ENCODE measurements around the gene ELAVL1.

Gene ELAVL1

GRCh38 chr19:7915250-7916102 lies 90.0 kb downstream of the ELAVL1 start:
- in situ Hi-C loops (cut with MboI; ENCODE audit: low sequenced_read_pairs) = no loop called here

DNA sequence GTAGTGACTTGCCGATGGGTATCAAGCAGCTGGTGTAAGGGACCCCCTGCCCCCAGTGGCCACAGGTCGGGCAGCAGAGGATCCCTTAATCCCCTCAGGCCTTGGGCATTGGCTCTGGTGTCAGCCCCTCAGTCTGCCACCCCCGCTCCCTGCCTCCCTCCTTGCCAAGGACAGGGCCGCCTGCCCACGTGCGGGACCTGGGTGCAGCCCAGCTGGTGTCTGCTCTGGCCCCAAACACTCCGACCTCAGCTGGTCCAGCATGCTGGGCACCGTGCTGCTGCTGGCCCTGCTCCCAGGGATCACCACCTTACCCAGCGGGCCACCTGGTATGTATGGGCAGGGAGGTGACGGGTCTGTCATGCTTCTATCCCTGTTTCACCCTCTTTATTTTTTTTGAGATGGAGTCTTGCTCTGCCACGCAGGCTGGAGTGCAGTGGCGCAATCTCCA lies 90.8 kb downstream of the ELAVL1 start, which contains the start of gene TGFBR3L:
Gene TGFBR3L (plus strand): TSS at position 233 of the 448 bp plus-strand sequence.
- in situ Hi-C loops (cut with MboI; ENCODE audit: low sequenced_read_pairs) = no loop called here

DNA sequence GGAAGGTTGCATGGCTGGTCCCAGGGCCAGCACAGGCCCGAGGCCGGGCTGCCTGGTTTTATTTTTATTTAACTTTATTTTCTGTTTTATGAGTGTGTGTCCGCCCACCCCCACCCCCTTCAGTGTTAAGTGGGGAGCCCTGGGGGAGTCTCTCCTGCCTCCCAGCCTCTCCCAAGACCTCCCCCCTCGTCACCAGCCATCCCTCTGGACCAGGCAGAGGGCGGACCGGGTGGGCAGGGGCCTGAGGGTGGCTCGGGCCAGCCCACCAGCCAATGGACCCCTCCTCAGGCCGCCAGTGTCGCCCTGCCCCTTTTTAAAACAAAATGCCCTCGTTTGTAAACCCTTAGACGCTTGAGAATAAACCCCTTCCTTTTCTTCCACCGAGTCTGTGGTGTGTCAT lies 91.3 kb downstream of the ELAVL1 start:
- in situ Hi-C loops (cut with MboI; ENCODE audit: low sequenced_read_pairs) = no loop called here

DNA sequence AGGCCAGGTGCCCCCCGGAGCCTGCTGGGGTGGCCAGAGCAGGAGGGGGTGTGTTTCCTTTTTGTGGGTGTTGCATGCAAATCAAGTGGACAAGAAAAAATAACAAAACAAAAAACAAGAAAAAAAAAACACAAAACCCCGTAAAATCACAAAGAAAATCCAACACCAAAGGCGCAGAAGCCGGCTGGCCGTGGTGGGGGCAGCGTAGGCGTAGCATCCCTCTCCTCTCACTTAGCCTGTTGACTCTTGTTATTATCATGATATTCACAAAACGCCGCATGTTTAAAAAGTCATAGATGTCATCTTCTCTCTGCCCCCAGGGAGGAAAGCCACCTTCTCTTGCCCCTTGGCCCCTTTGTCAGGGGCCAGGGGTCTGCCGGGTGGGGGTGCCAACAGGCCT lies 91.8 kb downstream of the ELAVL1 start:
- in situ Hi-C loops (cut with MboI; ENCODE audit: low sequenced_read_pairs) = no loop called here

DNA sequence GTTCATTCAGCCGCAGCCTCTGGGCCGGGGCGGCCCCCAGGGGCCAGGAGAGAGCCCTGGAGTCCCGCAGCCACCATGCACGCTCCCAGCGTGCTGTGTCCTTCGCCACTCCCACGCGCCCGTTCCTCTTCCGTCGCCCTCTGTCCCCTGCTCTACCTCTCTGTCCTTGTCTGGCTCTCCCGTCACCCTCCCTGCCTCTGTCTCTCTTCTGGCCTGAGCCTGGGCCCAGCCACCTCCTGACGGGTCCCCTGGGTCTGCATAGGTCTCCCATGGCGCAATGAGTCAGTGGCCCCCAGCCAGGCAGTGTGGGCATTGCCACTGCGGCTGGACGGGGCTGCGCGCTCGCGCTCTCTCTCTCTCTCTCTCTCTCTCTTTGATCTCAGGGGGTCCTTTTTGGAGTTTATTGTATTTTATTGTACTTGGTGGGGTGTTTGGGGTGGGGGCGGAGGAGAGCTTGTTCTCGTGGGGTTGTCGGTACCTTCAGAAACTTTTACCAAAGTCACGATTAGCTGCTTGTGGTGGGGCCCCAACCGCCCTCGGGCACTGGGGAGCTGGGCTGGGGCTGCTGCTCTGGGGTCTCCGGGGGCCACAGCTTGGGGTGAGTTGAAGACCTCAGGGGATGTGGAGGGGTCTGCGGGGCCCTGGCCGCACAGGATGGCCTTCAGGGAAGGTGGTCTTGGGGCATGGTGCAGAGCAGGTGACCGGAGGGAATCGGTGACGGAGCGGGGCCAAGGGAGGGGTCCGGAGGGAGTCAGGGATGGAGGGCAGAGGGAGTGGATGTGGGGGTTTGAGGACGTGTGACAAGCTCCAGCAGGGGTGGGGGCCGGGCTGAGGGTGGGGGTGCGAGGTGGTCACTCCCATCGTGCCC lies 92.5 kb downstream of the ELAVL1 start:
- in situ Hi-C loops (cut with MboI; ENCODE audit: low sequenced_read_pairs) = no loop called here

DNA sequence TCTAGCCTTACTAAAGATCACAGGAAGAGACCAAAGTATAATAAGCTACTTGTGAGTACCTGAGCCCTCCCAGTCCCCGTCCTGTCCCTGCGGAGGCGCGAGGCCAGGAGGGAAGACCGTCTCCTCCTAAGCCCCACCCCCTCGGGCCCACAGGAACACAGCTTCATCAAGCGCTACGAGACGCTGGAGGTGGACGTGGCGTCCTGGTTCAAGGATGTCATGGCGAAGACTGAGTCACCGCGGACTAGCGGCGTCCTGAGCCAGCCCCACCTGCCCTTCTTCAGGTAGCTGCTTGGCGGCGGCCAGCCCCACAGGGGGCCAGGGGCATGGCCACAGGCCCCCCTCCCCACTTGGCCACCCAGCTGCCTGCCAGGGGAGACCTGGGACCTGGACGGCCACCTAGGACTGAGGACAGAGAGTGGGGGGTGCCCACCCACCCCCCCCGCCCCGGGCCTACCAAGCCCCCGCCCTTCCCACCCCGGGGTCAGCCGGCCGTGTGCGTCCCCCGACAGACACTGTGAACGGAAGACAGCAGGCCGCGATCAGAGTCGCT lies 93.2 kb downstream of the ELAVL1 start:
- in situ Hi-C loops (cut with MboI; ENCODE audit: low sequenced_read_pairs) = no loop called here

DNA sequence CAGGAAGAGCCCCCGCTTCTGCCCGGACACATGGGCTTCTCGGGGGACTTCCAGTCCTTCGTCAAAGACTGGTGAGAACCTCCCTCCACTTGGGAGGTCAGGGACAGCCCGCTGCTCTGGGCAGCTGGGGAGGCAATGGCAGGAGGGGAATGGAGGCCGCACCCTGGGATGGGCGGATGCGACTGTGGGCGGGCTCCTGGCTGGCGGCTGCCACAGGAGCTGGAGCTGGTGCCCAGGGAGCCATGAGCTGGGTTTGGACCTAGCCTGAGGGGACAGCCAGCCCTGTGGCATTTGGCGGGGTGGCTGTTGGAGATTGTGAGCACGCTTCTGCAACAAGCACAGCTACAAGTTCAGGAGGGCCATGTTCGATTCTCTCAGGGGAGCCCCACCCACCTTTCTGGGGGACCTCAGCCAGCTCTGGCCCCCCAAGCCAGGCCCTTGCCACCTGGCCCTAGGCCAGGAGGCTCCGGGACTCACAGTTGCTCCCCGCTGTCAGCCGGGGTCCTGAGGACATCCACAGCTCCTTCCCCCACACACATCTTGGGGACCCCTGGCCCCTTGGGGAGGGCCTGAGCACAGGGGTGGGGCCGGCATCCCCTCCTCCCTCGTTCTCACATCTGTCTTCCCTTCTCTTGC lies 93.8 kb downstream of the ELAVL1 start:
- in situ Hi-C loops (cut with MboI; ENCODE audit: low sequenced_read_pairs) = no loop called here

DNA sequence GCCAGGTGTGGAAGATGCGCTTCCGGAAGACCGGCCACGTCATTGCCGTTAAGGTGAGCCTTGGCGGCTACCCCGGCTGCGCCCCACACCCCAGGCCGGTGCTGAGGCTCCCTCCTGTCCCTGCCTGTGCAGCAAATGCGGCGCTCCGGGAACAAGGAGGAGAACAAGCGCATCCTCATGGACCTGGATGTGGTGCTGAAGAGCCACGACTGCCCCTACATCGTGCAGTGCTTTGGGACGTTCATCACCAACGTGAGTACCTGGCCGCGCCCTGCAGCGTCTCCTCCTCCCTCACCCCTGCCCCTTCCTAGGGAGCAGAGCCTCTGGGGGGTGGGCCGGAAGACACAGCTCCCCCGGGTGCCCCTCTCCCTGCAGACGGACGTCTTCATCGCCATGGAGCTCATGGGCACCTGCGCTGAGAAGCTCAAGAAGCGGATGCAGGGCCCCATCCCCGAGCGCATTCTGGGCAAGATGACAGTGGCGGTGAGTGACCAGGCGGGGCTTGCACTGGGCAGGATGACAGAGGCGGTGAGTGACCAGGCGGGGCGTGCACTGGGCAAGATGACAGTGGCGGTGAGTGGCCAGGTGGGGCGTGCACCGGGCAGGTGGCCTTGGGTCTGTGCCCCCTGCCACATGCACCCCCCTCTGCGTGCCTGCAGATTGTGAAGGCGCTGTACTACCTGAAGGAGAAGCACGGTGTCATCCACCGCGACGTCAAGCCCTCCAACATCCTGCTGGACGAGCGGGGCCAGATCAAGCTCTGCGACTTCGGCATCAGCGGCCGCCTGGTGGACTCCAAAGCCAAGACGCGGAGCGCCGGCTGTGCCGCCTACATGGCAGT lies 94.9 kb downstream of the ELAVL1 start:
- in situ Hi-C loops (cut with MboI; ENCODE audit: low sequenced_read_pairs) = no loop called here

- in situ Hi-C loops (cut with MboI; ENCODE audit: low sequenced_read_pairs) = no loop called here
Measured at GRCh38 chr19:7909471-7910067, 95.9 kb downstream of the ELAVL1 start.

- in situ Hi-C loops (cut with MboI; ENCODE audit: low sequenced_read_pairs) = no loop called here
Measured at GRCh38 chr19:7908742-7909461, 96.5 kb downstream of the ELAVL1 start.
